Measurements from ENCODE around the gene RGS7. TPM values are rescaled to one million over a fixed set of nuclear protein-coding genes. Genes with fewer than 3 reads are reported as not detected.
"Not testable (repeated sequence)": the region's sequence is repeated elsewhere in the genome, so short reads cannot be mapped to it uniquely, and the experiment has no call there.

Gene RGS7
- total and polyA plus RNA-seq, 10 of the 15 experiments (the other 5 are each of a cell fraction or from before 2014, with no cell fraction given), result not detected

GRCh38 chr1:240784776-240785175, 572.2 kb downstream of the RGS7 start (continued):
- TF ChIP-seq NFIC (IDR thresholded peaks at IDR 0.05; ENCODE audit: low read depth, low read length), result no peak

GRCh38 chr1:240783728-240784137, 573.3 kb downstream of the RGS7 start:
- H3K4me3 ChIP-seq; H3K36me3 ChIP-seq (ENCODE audit: control insufficient read depth in 2 of 2, insufficient read depth in 2 of 2, low read length in 1 of 2); intact Hi-C loops (cut with micrococcal nuclease; ENCODE audit: unreplicated experiment); SMC1A ChIA-PET (ENCODE audit: uncharacterized antibody, unreplicated experiment); H3K27ac ChIP-seq (ENCODE audit: control insufficient read depth, insufficient read depth); H3K4me1 ChIP-seq (ENCODE audit: control insufficient read depth, insufficient read depth, low read length); ATAC-seq; H3K9ac ChIP-seq (ENCODE audit: control insufficient read depth, insufficient read depth, low read length); RAD21 ChIA-PET (ENCODE audit: unreplicated experiment); POLR2A ChIA-PET; H4K20me1 ChIP-seq (ENCODE audit: control insufficient read depth, insufficient read depth); FAIRE-seq; H3K27me3 ChIP-seq (replicated peaks in 1 of 2; ENCODE audit: control insufficient read depth in 2 of 2, insufficient read depth in 2 of 2, low read length in 1 of 2); H2AFZ ChIP-seq (ENCODE audit: control insufficient read depth, low read depth, low read length); DNase-seq (ENCODE audit: low read depth, low spot score); H3K9me3 ChIP-seq (replicated peaks; ENCODE audit: control insufficient read depth, insufficient read depth, low read length); in situ Hi-C loops (cut with MboI); H3K4me2 ChIP-seq (ENCODE audit: control insufficient read depth, insufficient read depth); H3K79me2 ChIP-seq (ENCODE audit: control insufficient read depth, insufficient read depth, low read length); BruUV-seq (replicated peaks): not testable (repeated sequence)
- WGBS (ENCODE audit: insufficient coverage, insufficient replicate concordance, low lambda C conversion rate, missing lambda C conversion rate), result 13% methylated on average over 5 of the region's 7 CpGs
- CTCF ChIA-PET, result interaction anchor here (1.1 kb wide), 1 partner anchor 51 kb away, joined by 3 read pairs; no protein-coding TSS in a partner anchor

DNA sequence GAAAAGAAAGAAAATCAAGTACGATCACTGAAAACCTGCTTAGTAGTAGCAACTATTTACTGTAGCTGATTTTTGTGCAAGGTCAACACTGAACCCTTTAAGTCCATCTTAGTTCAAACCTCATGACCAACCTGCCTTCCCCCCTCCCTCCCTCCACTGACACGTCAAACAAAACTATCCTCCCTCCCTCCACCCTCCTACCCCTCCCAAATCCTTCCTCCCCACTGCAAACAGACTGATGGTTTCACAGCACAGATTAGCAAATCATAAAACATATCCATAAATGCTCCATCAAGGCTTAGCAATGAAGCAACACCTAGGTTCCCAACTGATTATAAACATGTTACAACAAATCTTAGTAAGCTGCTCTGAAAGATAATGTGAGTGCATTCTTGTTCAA, 580.8 kb downstream of the RGS7 start:
- in situ Hi-C loops (cut with MboI), result no loop called here
- POLR2A ChIA-PET, result no interaction called here
- CTCF ChIA-PET, result no interaction called here
- Histone ChIP-seq H3K79me2 (ENCODE audit: control insufficient read depth, insufficient read depth, low read length) (no peaks in the 10 kb centered on the region), H3K4me2 (ENCODE audit: control insufficient read depth, insufficient read depth) (no peak overlapping the region), H3K4me3 (no peak overlapping the region), H3K9me3 (replicated peaks; ENCODE audit: control insufficient read depth, insufficient read depth, low read length) (no peaks in the 10 kb centered on the region), H3K36me3 (ENCODE audit: control insufficient read depth in 2 of 2, insufficient read depth in 2 of 2, low read length in 1 of 2) (no peaks in the 10 kb centered on the region), H3K9ac (ENCODE audit: control insufficient read depth, insufficient read depth, low read length) (no peak overlapping the region), H2AFZ (ENCODE audit: control insufficient read depth, low read depth, low read length) (no peak overlapping the region), H3K27ac (ENCODE audit: control insufficient read depth, insufficient read depth) (no peak overlapping the region), H3K4me1 (ENCODE audit: control insufficient read depth, insufficient read depth, low read length) (no peaks in the 10 kb centered on the region), H3K27me3 (replicated peaks in 1 of 2; ENCODE audit: control insufficient read depth in 2 of 2, insufficient read depth in 2 of 2, low read length in 1 of 2) (no peaks in the 10 kb centered on the region), H4K20me1 (ENCODE audit: control insufficient read depth, insufficient read depth) (no peaks in the 10 kb centered on the region)
- ATAC-seq (no peak), DNase-seq (ENCODE audit: low read depth, low spot score) (no peak), FAIRE-seq (no peak)
- SMC1A ChIA-PET (ENCODE audit: uncharacterized antibody, unreplicated experiment), result no interaction called here
- intact Hi-C loops (cut with micrococcal nuclease; ENCODE audit: unreplicated experiment), result no loop called here
- WGBS (ENCODE audit: insufficient coverage, insufficient replicate concordance, low lambda C conversion rate, missing lambda C conversion rate), result 78% methylated on average over 1 of the region's 2 CpGs
- BruUV-seq (replicated peaks), result no TSS peak
- RAD21 ChIA-PET (ENCODE audit: unreplicated experiment), result no interaction called here
- TF ChIP-seq ESRRA (IDR thresholded peaks at IDR 0.05; ENCODE audit: low read length) (no peak), KDM1A (IDR thresholded peaks at IDR 0.05; ENCODE audit: borderline replicate concordance) (no peak), EGR1 (IDR thresholded peaks at IDR 0.05; ENCODE audit: borderline replicate concordance in 1 of 2, low read depth in 2 of 2, low read length in 2 of 2) (no peak), TCF7 (IDR thresholded peaks at IDR 0.05; ENCODE audit: borderline replicate concordance) (no peak), TBL1XR1 (IDR thresholded peaks at IDR 0.05; ENCODE audit: low read depth, low read length) (no peak), RFX5 (IDR thresholded peaks at IDR 0.05; ENCODE audit: low read depth, low read length) (no peak), CEBPB (IDR thresholded peaks at IDR 0.05; ENCODE audit: borderline replicate concordance in 1 of 2, low read depth in 2 of 2, low read length in 2 of 2) (no peak), KLF5 (IDR thresholded peaks at IDR 0.05; ENCODE audit: partially characterized antibody) (no peak), ZBTB11 (CRISPR knock-in tag; IDR thresholded peaks at IDR 0.05) (no peak), NFYB (IDR thresholded peaks at IDR 0.05; ENCODE audit: insufficient read depth, low read depth, low read length) (no peak)
- TF ChIP-seq, protein P1, sequence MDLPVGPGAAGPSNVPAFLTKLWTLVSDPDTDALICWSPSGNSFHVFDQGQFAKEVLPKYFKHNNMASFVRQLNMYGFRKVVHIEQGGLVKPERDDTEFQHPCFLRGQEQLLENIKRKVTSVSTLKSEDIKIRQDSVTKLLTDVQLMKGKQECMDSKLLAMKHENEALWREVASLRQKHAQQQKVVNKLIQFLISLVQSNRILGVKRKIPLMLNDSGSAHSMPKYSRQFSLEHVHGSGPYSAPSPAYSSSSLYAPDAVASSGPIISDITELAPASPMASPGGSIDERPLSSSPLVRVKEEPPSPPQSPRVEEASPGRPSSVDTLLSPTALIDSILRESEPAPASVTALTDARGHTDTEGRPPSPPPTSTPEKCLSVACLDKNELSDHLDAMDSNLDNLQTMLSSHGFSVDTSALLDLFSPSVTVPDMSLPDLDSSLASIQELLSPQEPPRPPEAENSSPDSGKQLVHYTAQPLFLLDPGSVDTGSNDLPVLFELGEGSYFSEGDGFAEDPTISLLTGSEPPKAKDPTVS (IDR thresholded peaks at IDR 0.05; ENCODE audit: low read depth, low read length), result no peak

All from GM12878 (cell line).